Activated T-cell treated with anti-CD3 and anti-CD28 coated beads, Interleukin-2, amount 50 U/mL, for 4 hours (primary cell): ENCODE data around the gene MED26. TPM values are rescaled to one million over a fixed set of nuclear protein-coding genes. Genes with fewer than 3 reads are reported as not detected.
"Not testable (repeated sequence)": the region's sequence is repeated elsewhere in the genome, so short reads cannot be mapped to it uniquely, and the experiment has no call there.

ENCODE experiments used
- ATAC-seq, 2 donors: fragments of 200-7000 bp; cut with Tn5 transposase; one replicate each; pipeline ENCODE4 v1.10.0; 2021
- DNase-seq: peaks from one replicate; pipeline ENCODE4 v3.0.0-alpha.2; 2020
- H3K27me3 Mint-ChIP-seq: one replicate; pipeline ENCODE4 v1.8.0; 2021; ENCODE audit warnings: low read depth, mixed read lengths
- H3K36me3 Mint-ChIP-seq: one replicate; pipeline ENCODE4 v1.8.0; 2022; ENCODE audit warnings: mixed read lengths; ENCODE audit not compliant: insufficient read depth
- H3K4me1 Mint-ChIP-seq: one replicate; pipeline ENCODE4 v1.8.0; 2021; ENCODE audit warnings: low read depth, mixed read lengths
- H3K4me3 Mint-ChIP-seq: one replicate; pipeline ENCODE4 v1.8.0; 2021; ENCODE audit warnings: mild to moderate bottlenecking, moderate library complexity, mixed read lengths
- H3K9me3 Mint-ChIP-seq: one replicate; pipeline ENCODE4 v1.8.0; 2021; ENCODE audit warnings: mixed read lengths
- total RNA-seq, 3 donors: library from RNA; stranded (reverse); gene quantifications; one replicate each; pipeline ENCODE4 v1.2.1, GENCODE V29; 2021

Gene MED26
- total RNA-seq, 3 donors from 2014 or later: 17.4 to 19.5 (median 18.2) TPM

- Mint-ChIP-seq H3K4me3 (peak overlapping the region; percentile 99), H3K9me3 (no peaks in the 10 kb centered on the region), H3K36me3 (peaks cover 16% of the 10 kb centered on the region), H3K27me3 (no peaks in the 10 kb centered on the region), H3K4me1 (peaks cover 45% of the 10 kb centered on the region)
- ATAC-seq (no peak), DNase-seq (no peak)
These were observed 54.7 kb downstream of the MED26 start for GRCh38 chr19:16573296-16573695.

GRCh38 chr19:16572332-16573211 is 55.4 kb downstream of the MED26 start, which contains the start of gene SLC35E1:
Gene SLC35E1, minus strand, starts transcription at chr19:16572415. Its CDS starts 51 bp downstream, at chr19:16572364.
- DNase-seq: peak; percentile 87
- H3K36me3 Mint-ChIP-seq: peaks cover 16% of the 10 kb centered on the region

GRCh38 chr19:16571822-16572331 is 56.1 kb downstream of the MED26 start:
- Mint-ChIP-seq H3K4me3 (peak overlapping the region; percentile 86), H3K27me3 (no peaks in the 10 kb centered on the region), H3K4me1 (peaks cover 49% of the 10 kb centered on the region), H3K9me3 (no peaks in the 10 kb centered on the region), H3K36me3 (peaks cover 16% of the 10 kb centered on the region)
- DNase-seq (no peak), ATAC-seq (peak; percentile 53 to 56)

More at GRCh38 chr19:16572332-16573211, 55.4 kb downstream of the MED26 start, which contains the start of gene SLC35E1:
- Mint-ChIP-seq H3K9me3 (no peaks in the 10 kb centered on the region), H3K4me1 (peaks cover 47% of the 10 kb centered on the region), H3K27me3 (no peaks in the 10 kb centered on the region), H3K4me3 (peak within 1 kb of the TSS; percentile 99)
- ATAC-seq: peak; percentile 93 to 96

DNA sequence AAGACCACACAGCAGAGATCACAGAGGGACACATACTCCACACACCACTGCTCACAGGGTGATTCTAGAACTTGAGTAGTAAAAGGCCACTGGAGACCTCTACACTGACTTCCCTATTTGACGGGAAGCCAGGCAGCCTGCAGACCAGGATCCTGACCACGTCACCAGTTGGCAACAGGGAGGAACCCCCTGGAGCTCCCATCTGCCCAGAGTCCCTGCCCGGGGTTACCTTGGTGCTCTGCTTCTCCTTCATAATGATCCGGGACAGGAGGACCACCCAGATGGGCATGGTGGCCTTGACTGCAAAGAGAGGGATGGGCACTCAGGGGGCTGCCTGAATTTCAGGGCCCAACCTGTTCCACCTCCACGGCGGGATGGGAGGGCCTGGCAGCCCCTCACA is 56.7 kb downstream of the MED26 start:
- H3K4me3 Mint-ChIP-seq: peak overlapping the region; percentile 86
- DNase-seq (no peak), ATAC-seq (no peak)
- H3K9me3 Mint-ChIP-seq: no peaks in the 10 kb centered on the region
- peaks cover 55% of the 10 kb centered on the region for H3K4me1 Mint-ChIP-seq
- H3K27me3 Mint-ChIP-seq: no peaks in the 10 kb centered on the region
- peaks cover 20% of the 10 kb centered on the region for H3K36me3 Mint-ChIP-seq

DNA sequence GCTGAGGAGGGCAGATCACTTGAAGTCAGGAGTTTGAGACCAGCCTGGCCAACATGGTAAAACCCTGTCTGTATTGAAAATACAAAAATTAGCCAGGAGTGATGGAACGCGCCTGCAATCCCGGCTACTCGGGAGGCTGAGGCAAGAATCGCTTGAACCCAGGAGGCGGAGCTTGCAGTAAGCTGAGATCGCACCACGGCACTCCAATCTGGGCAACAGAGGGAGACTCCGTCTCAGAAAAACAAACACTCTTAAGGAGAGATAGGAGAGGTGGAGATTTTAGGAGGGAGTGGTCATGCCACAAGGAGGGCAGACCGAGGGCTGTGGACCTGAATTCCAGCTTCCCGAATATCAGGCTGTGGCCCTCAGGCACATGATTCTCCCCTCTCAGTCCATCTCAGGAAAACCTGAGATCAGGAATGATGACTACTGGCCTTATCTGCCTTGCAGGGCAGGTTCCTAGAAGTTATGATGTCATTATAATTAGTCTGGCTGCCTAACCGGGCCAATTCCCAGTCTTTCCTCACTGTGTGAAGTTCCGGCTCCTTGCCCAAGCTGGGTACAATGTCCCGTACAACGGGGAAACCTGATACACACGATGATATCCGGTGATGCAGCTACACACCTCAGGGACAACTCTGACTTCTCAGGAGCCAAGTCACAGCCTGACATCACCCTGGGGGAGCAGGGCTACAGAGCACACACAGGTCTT is 58.2 kb downstream of the MED26 start:
- Mint-ChIP-seq H3K4me3 (peak overlapping the region; percentile 38), H3K27me3 (no peaks in the 10 kb centered on the region), H3K9me3 (no peaks in the 10 kb centered on the region), H3K4me1 (peaks cover 56% of the 10 kb centered on the region), H3K36me3 (peaks cover 21% of the 10 kb centered on the region)
- no peak for DNase-seq
- no peak for ATAC-seq

DNA sequence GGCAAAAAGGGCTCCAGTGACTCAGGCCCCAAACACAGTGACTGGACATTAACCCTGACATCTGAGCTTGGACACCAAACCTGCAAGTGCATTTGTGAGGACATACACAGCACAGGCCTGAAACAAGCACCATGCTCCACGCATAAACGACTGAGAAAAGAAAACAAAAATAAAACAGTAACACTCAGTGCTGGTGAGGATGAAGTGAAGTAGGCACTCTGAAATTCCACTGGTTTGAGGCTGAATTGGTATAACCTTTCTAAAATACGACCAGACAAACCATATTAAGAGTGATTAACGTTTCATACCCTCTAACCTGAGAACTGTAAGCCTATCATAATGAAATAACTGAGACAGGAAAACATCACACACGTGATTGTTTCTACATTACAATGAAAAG is 61.3 kb downstream of the MED26 start:
- H3K4me1 Mint-ChIP-seq: peaks cover 40% of the 10 kb centered on the region
- DNase-seq (no peak), ATAC-seq (no peak)
- peak overlapping the region; percentile 69 for H3K4me3 Mint-ChIP-seq
- peaks cover 29% of the 10 kb centered on the region for H3K36me3 Mint-ChIP-seq
- H3K27me3 Mint-ChIP-seq: no peaks in the 10 kb centered on the region
- H3K9me3 Mint-ChIP-seq: no peaks in the 10 kb centered on the region

DNA sequence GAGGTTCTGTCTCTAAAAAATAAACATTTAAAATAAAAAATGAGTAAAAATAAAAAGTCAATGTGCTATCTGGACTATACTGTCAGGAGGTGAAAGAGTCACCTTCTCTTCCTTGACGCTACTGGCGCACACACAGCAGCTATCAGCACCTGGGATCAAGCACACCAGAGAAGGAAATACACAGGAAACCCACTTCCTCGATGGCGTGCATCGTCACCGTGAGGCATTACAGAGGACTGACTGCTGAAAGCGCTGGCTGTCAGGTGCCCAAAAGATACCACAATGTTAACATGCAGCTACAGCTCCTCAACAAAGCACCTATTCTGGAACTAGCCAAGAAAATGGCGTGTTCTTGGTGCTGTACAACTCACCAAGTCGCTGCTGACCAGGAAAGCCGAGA is 61.8 kb downstream of the MED26 start:
- Mint-ChIP-seq H3K4me1 (peaks cover 34% of the 10 kb centered on the region), H3K4me3 (peak overlapping the region; percentile 69), H3K36me3 (peaks cover 34% of the 10 kb centered on the region), H3K9me3 (no peaks in the 10 kb centered on the region), H3K27me3 (no peaks in the 10 kb centered on the region)
- peak; percentile 65 for DNase-seq
- peak; percentile 90 to 97 for ATAC-seq

DNA sequence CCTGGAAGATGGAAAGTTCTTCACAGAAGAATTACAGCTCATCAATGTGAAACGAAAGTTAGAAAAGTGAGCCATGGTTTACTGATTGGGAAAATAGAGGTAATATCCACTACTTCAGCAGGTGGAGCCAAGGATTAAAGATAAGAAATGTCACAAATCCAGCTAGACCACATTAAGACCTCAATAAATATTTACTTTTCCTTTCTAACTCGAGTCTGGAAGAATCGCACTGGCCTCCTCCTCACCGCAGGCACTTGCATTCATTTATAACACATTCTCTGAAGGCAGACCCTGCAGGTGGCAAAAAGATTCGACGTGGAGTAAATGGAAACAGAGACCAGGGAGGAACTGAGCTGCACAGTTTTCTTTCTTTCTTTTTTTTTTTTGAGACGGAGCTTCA is 63.2 kb downstream of the MED26 start:
- Mint-ChIP-seq H3K36me3 (peaks cover 36% of the 10 kb centered on the region), H3K4me1 (peaks cover 27% of the 10 kb centered on the region), H3K4me3 (no peak overlapping the region), H3K9me3 (no peaks in the 10 kb centered on the region), H3K27me3 (no peaks in the 10 kb centered on the region)
- no peak for DNase-seq
- ATAC-seq: no peak

- peaks cover 17% of the 10 kb centered on the region for H3K4me1 Mint-ChIP-seq
- H3K9me3 Mint-ChIP-seq: no peaks in the 10 kb centered on the region
- ATAC-seq: no peak
- H3K36me3 Mint-ChIP-seq: peaks cover 36% of the 10 kb centered on the region
- H3K4me3 Mint-ChIP-seq: no peak overlapping the region
- no peak for DNase-seq
- no peaks in the 10 kb centered on the region for H3K27me3 Mint-ChIP-seq
These were observed 65.4 kb downstream of the MED26 start for GRCh38 chr19:16562608-16563025.

- no peak for DNase-seq
- peaks cover 11% of the 10 kb centered on the region for H3K4me1 Mint-ChIP-seq
These were observed 66.6 kb downstream of the MED26 start for GRCh38 chr19:16561382-16561781.

DNA sequence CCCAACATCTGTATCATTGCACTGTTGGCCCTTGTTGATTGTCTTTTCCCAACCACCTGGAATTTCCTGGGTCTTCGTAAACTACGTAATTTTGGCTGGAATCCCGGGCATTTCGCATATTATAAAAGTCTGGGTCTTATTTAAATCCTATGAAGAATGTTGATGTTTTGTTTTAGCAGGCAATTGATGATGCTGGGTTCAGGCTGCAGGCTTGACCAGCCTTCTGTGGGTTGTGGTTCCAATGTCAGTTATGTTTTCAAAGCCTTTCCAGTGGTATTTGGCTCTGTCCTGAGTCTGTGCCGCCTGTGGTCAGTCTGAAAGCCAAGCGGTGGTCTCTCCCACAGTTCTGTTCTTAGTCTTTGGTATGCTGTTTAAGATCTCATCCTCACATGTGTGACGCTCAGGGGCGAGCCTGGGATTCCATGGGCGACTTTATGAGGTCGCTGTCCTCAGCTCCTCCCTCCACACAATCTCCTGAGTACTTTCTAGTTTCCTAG is 68.2 kb downstream of the MED26 start:
- Mint-ChIP-seq H3K4me3 (no peak overlapping the region), H3K4me1 (peaks cover 3% of the 10 kb centered on the region), H3K9me3 (no peaks in the 10 kb centered on the region), H3K27me3 (no peaks in the 10 kb centered on the region), H3K36me3 (peaks cover 35% of the 10 kb centered on the region)
- ATAC-seq (no peak), DNase-seq (no peak)

More at GRCh38 chr19:16561382-16561781, 66.6 kb downstream of the MED26 start:
- H3K36me3 Mint-ChIP-seq: peaks cover 33% of the 10 kb centered on the region
- H3K27me3 Mint-ChIP-seq: no peaks in the 10 kb centered on the region
- ATAC-seq: no peak
- no peaks in the 10 kb centered on the region for H3K9me3 Mint-ChIP-seq
- no peak overlapping the region for H3K4me3 Mint-ChIP-seq

DNA sequence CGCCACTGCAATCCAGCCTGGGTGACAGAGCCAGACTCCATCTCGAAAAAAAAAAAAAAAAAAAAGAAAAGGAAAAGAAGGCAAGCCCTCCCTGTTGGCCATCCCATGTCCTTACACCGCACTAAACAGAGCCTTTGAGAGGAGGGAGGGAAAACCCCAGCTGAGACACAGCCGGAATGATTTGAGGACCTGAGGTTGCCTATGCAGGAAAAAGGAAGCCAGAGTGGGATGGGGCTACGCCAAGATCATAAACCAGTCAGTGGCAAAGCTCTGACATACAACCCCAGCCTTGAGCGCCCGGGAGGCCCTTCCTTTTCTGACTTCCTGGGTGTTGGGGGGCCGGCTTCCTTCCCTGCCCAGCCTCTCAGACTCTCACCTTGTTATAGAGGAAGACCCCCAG is 73.2 kb downstream of the MED26 start:
- Mint-ChIP-seq H3K4me1 (peaks cover 2% of the 10 kb centered on the region), H3K4me3 (no peak overlapping the region), H3K36me3 (peaks cover 29% of the 10 kb centered on the region), H3K9me3 (no peaks in the 10 kb centered on the region), H3K27me3 (no peaks in the 10 kb centered on the region)
- DNase-seq (no peak), ATAC-seq (no peak)

- H3K27me3 Mint-ChIP-seq, ATAC-seq, DNase-seq, H3K4me1 Mint-ChIP-seq, H3K4me3 Mint-ChIP-seq, H3K9me3 Mint-ChIP-seq: not testable (repeated sequence)
- H3K36me3 Mint-ChIP-seq: peaks cover 26% of the 10 kb centered on the region
These were observed 76.1 kb downstream of the MED26 start for GRCh38 chr19:16551902-16552301.

- no peak for ATAC-seq
These were observed 79.0 kb downstream of the MED26 start for GRCh38 chr19:16548956-16549355.

More at GRCh38 chr19:16548956-16549355, 79.0 kb downstream of the MED26 start:
- DNase-seq: no peak
- Mint-ChIP-seq H3K4me1 (peaks cover 14% of the 10 kb centered on the region), H3K9me3 (no peaks in the 10 kb centered on the region), H3K27me3 (no peaks in the 10 kb centered on the region), H3K36me3 (peaks cover 17% of the 10 kb centered on the region), H3K4me3 (no peak overlapping the region)
